ENCODE data around the gene RASGEF1C. TPM values are rescaled to one million over a fixed set of nuclear protein-coding genes. Genes with fewer than 3 reads are reported as not detected.
A peak's percentile ranks its signal among the peaks of the same experiment; 100 is the strongest.

The RASGEF1C gene
- total RNA-seq, 1 donor from 2014 or later, result not detected

GRCh38 chr5:180138976-180139730 is 69.9 kb downstream of the RASGEF1C start:
- ATAC-seq, result no peak
- H3K4me1 ChIP-seq, result no peaks in the 10 kb centered on the region
- no peaks in the 10 kb centered on the region for H3K9me3 ChIP-seq
- H3K4me3 ChIP-seq, result no peak overlapping the region
- no peaks in the 10 kb centered on the region for H3K36me3 ChIP-seq
- no peak for TF ChIP-seq CTCF (IDR thresholded peaks at IDR 0.05)
- H3K27me3 ChIP-seq (ENCODE audit: low read depth), result peaks cover 9% of the 10 kb centered on the region
- DNase-seq, result no peak
- intact Hi-C loops (cut with DNase I), result no loop called here
- no peak overlapping the region for H3K27ac ChIP-seq

- intact Hi-C loops (cut with DNase I), result no loop called here
Observed at GRCh38 chr5:180138214-180138975, 70.6 kb downstream of the RASGEF1C start.

GRCh38 chr5:180137401-180138213 is 71.4 kb downstream of the RASGEF1C start:
- DNase-seq, result peak; percentile 31
- H3K27me3 ChIP-seq (ENCODE audit: low read depth), result peaks cover 9% of the 10 kb centered on the region
- no peaks in the 10 kb centered on the region for H3K9me3 ChIP-seq
- no peak overlapping the region for H3K4me3 ChIP-seq
- no peaks in the 10 kb centered on the region for H3K4me1 ChIP-seq
- intact Hi-C loops (cut with DNase I), result no loop called here
- no peaks in the 10 kb centered on the region for H3K36me3 ChIP-seq
- H3K27ac ChIP-seq, result no peak overlapping the region
- ATAC-seq, result no peak
- TF ChIP-seq CTCF (IDR thresholded peaks at IDR 0.05), result no peak

More at GRCh38 chr5:180138214-180138975, 70.6 kb downstream of the RASGEF1C start:
- ATAC-seq, result no peak
- Histone ChIP-seq H3K36me3 (no peaks in the 10 kb centered on the region), H3K27me3 (ENCODE audit: low read depth) (peaks cover 9% of the 10 kb centered on the region), H3K27ac (no peak overlapping the region), H3K4me3 (no peak overlapping the region), H3K4me1 (no peaks in the 10 kb centered on the region), H3K9me3 (no peaks in the 10 kb centered on the region)
- DNase-seq, result no peak
- no peak for TF ChIP-seq CTCF (IDR thresholded peaks at IDR 0.05)

- no peak overlapping the region for H3K27ac ChIP-seq
- no peak for TF ChIP-seq CTCF (IDR thresholded peaks at IDR 0.05)
- ATAC-seq (no peak), DNase-seq (peak; percentile 34)
- no peaks in the 10 kb centered on the region for H3K9me3 ChIP-seq
- no peaks in the 10 kb centered on the region for H3K4me1 ChIP-seq
- no peak overlapping the region for H3K4me3 ChIP-seq
- intact Hi-C loops (cut with DNase I), result no loop called here
- H3K27me3 ChIP-seq (ENCODE audit: low read depth), result peaks cover 9% of the 10 kb centered on the region
- no peaks in the 10 kb centered on the region for H3K36me3 ChIP-seq
Observed at GRCh38 chr5:180136630-180137381, 72.2 kb downstream of the RASGEF1C start.

Measured in lower lobe of right lung (tissue), 2 donors.